Measurements from ENCODE around the gene SEC23B. TPM values are rescaled to one million over a fixed set of nuclear protein-coding genes. Genes with fewer than 3 reads are reported as not detected.
"Not testable (repeated sequence)": the region's sequence is repeated elsewhere in the genome, so short reads cannot be mapped to it uniquely, and the experiment has no call there.

Gene SEC23B
- polyA plus RNA-seq, 10 donors: 16.4 to 26.0 (median 19.3) TPM

DNA sequence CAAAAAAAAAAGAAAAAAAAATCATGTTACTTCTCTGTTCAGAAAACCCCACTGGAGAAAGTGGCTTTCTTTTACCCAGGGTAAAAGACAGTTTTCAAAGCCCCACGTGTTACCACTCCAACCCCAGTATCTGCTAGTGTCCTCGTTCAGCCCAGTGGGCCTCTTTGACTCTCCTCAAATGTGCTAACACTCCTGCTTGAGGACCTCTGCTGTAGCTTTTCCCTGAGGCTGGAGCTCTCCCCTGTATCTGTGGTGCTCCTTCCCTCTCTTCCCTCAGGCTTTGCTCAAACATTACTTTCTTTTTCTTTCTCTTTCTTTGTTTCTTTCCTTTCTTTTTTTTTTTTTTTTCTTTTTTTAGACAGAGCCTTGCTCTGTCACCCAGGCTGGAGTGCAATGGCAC, 15.3 kb downstream of the SEC23B start:
- DNase-seq: no peak

DNA sequence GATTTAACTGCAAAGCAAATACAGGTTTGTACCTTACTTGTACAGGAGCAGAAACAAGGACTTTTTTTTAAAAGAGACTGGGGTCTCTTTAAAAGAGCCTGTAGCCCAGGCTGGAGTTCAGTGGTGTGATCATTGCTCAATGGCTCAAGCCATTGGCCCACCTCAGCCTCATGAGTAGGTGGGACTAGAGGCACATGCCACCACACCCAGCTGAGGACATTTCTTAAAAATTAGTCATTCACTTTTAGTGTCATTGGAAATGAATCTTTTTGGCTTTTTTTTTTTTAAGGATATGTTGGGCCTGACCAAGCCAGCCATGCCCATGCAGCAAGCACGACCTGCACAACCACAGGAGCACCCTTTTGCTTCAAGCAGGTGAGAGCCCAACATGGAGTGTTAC, 16.9 kb downstream of the SEC23B start:
- peak in 1 of 3 donors; percentile 7 for DNase-seq

DNA sequence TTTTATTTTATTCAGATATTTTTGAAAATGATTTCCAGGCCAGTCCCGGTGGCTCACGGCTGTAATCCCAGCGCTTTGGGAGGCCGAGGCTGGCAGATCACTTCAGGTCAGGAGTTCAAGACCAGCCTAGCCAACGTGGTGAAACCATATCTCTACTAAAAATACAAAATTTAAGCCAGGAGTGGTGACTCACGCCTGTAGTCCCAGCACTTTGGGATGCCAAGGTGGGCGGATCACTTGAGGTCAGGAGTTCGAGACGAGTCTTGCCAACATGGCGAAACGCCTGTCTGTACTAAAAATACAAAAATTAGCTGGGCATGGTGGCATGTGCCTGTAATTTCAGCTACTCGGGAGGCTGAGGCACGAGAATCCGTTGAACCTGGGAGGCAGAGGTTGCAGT, 19.0 kb downstream of the SEC23B start:
- not testable (repeated sequence) for DNase-seq

DNA sequence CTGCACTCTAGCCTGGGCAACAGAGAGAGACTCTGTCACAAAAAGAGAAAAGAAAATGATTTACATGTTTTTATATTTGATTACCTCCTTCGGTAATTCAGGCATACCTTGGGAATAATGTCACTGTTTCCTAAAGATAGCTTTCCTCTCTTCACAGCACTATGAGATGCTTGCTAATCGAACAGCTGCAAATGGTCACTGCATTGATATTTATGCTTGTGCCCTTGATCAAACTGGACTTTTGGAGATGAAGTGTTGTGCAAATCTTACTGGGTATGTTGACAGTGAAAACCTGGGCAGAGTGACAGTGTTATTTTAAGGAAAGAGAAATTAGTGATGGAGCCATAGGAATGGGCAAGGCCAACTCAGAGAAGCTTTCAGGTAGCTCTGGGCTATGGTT, 19.6 kb downstream of the SEC23B start:
- no peak for DNase-seq

DNA sequence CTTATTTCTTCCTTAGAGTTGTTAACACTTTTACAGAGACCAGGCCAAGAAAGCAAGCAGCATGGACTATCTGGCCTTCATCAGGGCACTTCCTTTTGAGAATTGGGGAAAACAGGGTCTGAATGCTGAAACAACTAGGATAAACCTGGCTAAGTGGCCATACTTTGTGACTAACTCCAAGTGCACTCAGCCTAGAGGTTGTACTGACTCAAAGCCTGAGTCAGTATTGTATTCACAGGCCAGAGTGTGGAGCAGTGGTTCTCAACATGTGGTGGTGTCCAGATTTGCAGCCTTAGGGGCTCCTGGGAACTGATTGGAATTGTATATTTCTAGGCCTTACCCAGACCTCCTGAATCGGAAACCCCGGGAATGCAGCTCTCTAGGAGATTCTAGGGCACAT, 20.1 kb downstream of the SEC23B start:
- DNase-seq: no peak

DNA sequence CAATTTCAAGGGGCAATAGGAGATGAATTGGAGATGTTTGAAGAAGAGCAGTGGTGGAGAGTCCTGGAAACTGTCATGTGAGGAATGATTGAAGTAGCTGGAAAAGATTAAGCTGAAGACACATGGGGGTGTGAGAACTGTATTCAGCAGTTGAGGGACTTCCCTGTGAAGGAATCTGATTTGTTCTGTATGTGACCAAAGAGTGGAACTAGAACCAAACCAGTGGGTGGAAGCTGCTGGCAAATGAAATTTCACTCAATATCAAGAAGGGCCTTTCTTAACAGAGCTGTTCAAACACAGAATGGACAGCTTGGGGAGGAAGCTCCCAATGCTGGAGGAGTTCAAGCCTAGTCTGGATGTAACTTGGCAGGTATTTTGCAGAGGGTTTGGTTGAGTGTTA, 21.3 kb downstream of the SEC23B start:
- no peak for DNase-seq

DNA sequence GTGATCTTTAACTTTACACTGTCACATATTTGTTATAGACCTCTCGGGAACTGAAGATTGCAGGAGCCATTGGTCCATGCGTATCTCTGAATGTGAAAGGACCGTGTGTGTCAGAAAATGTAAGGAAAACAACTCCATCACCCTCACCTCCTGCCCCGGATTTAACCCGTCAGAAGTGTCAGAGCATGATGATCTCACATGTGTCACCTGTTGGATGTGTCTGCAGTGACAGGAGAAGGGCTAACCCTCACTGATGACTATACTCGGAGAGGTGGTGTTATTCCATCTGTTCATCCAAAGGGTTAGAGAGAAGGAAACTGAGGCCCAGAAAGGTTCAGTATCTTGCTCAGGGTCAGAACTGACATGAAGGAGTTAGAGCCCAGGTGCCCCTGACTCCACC, 24.9 kb downstream of the SEC23B start:
- DNase-seq: no peak

DNA sequence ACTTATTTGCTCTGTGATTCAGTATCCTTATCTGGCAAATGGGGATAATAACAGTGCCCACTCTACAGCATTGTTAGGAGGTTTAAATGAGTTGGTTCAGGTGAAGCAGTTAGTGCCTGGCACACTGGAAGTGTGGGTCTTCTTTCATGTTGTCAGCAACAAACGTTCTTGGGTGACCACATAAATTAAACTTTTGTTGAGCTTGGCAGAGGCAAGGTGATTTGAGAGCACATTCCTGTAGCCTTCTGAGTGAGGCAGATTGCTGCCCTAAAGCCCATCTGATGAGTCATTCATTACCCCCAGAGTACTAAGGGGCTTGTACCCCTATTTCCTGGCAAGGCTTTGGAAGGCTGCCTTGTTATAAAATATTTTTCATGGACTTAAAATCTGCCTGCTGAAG, 25.8 kb downstream of the SEC23B start:
- no peak for DNase-seq

DNA sequence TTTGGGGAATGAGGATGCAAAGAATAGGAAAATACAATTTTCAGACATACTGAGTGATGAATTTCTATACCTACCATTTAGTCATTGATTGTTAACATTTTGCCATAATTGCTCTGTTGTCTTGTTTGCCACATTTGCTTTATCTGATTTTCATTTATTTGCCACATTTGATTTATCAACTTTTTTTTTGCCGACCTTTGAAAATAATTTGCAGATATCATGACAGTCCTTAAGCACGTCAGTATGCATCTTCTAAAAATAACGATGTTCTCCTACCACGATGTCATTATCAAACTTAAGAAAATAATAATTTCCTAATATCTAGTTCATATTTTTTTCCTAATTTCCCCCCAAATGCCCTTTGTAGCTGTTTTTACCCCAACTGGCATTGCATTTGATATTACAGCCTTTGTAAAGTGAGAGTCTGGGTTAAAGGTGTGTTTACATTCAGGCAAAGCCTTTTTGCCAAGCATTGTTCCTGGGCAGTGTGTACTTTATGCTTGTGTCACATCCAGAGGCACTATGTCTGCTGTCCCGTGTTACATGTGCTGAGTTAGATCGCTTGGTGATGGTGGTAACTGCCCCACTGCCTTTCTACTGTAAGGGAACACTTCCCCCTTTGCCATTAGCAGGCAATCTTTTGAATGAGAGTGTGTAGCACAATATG, 26.4 kb downstream of the SEC23B start:
- DNase-seq: no peak

DNA sequence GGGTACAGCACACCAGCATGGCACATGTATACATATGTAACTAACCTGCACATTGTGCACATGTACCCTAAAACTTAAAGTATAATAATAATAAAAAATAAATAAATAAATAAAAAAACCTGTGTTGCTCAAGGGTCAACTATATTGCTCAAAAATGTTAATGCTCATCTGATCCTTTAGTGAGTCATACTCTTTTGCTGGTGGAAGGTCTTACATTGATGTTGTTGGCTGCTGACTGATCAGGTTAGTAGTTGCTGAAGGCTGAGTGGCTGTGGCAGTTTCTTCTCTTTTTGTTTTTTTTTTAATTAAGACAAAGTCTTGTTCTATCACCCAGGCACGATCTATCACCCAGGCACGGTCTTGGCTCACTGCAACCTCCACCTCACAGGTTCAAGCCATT, 29.9 kb downstream of the SEC23B start:
- no peak for DNase-seq

DNA sequence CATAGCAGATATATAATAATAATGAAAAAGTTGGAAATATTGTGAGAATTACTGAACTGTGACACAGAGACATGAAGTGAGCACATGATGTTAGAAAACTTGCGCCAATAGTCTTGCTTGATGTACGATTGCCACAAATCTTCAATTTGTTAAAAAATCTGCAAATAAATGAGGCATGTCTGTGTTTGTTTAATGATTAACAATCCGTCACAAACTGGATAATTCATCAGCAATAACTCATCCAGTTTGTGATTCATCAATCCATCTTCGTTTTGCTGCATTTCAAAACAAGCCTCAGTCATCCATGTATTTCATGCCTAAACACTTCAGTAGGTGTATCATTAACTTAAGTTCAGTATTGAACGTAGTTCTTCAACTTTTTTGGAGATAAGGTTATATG, 34.0 kb downstream of the SEC23B start:
- DNase-seq: no peak

DNA sequence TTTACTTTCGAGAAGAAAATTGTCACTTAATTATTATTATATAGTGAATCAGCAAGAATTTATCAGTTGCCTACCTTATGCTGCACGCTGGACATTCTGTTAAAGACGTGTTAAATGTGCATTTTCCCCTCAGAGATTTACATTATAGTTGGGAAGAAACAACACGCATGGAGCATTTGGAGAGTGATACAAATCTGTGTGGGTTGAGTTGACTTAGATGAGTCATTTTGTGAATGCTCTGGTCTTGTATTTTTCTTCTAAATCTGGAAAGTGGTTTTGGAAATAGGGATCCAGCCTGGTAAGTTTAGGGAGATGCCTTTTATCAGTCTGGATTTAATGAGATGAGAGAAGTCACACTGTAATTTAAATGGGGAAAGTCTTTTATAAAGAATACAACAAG, 35.5 kb downstream of the SEC23B start:
- no peak for DNase-seq

DNA sequence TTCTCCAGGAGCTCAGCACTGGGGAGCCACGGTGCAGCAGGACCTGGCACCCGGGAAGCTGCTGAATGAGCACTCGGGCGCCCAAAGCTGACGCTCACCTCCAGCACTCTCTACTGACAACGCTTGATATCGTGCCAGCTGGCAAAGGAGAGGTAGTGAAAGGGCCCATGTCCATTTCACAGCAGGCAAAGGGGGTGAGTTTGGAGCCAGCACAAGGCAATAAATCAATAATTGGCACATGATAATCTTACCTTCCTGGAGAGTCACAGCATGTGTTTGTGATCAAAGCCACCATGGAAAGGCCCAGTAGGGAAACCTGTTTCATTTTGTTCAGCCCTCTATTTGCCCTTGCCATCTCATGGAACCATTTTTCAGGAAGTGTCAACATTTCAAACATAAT, 36.2 kb downstream of the SEC23B start:
- DNase-seq: no peak

DNA sequence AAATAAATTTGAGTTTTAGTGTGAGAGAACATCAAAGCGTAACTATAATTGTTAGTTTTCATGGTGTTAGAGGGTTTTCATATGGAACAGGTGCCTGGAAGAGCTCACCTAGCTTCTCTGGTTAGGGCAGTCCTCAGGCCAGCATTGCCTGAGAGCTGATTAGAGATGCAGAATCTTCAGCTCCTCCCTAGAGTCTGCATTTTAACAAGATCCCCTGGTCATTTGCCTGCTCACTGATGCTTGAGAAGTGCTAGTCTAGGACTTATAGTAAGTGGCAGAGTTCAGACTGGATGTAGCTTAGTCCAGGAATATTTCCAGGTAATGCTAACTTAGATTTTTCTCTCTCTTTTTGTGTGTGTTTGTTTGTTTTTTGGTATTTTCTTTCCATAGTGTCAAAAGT, 37.8 kb downstream of the SEC23B start:
- no peak for DNase-seq

DNA sequence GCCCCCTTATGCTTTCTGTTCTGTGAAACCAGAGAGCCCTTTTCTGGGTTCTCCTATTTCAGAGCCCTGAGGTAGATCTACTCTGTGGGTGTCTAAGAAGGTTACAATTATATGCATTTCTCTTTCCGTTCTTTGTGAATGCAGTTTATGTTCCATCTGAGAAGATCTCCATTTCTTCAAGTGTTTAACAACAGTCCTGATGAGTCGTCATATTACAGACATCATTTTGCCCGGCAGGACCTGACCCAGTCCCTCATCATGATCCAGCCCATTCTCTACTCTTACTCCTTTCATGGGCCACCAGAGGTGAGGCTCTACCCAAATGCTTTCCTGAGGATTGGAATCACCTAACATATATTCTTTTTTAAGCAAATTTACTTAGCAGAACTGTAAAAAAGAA, 40.7 kb downstream of the SEC23B start:
- no peak for DNase-seq

DNA sequence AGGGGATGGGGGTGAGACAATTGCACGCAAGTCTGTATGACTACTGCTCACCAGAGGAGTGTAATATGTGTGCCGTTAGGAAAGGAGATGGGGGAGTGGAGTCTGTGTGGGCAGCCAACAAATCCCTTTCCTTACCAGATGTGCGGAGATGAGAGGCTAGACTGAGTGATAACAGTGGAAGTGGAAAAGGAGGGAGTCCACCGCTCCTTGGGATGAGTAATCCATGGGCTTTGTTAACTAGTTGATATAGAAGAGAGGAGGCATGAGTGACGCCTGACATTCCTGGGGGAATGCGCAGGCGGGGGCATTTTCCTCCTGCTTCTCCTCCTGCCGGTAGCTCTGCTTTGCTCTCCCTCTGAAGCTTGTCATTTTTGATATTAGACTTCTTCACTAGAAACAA, 46.0 kb downstream of the SEC23B start:
- DNase-seq: no peak

DNA sequence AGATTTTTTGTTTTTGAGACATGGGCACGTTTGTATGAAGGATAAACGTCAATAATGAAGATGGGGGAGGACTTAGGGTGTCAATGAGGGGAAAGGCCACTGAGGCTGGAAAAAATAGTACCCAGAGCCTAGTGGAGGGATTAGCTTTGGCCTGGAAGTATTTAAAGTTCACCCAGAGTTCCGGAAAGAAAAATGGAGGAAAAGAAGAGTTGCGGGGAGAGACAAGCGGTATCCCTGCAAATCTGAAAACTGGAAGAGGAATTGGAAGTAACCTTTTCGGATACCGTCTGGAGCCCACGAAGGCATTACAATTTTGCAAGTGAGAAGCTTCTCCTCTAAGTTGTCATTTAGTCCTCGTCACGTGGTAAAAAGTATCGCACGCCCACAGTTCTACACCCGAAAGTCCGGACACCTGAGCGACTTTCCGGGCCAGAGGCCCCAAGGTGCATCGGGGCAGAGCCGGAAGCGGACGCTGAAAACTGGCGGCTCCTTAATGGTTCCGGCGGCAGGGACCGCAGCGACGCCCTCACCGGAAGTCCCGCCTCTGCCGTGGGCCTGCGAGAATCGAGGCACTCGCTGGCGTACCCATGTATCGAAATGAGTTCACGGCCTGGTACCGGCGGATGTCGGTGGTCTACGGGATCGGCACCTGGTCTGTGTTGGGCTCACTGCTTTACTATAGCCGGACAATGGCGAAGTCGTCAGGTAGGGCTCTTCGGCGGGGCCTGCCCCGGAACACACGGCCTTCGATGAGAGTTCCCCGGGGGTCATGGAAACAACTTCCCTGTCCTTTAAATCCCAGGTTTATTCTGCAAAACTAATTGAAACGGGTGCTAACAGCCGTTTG, 59.4 kb downstream of the SEC23B start, which contains the start of gene SMIM26:
Gene SMIM26, plus strand, starts transcription at position 541 of the 847 bp plus-strand sequence. Its CDS starts 47 bp downstream, at position 588.
- DNase-seq: peak; percentile 93 to 98 (median 94)

DNA sequence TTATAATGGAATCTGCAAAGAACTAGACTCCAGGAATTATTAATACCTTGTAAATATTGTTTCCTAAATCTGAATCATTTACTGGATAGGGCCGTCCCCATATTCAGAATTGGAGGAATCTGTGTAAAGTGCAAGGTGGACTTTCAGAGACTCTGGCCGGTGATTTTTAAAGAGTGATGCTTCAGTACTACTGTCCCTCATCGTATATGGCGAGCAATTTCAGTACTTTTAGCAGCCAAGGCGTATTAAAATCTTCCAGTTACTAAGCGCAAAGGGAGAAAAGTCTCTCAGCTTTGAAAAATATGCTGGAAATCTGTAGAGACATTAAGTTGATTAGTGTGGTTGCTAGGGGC, 60.0 kb downstream of the SEC23B start:
- DNase-seq: no peak

DNA sequence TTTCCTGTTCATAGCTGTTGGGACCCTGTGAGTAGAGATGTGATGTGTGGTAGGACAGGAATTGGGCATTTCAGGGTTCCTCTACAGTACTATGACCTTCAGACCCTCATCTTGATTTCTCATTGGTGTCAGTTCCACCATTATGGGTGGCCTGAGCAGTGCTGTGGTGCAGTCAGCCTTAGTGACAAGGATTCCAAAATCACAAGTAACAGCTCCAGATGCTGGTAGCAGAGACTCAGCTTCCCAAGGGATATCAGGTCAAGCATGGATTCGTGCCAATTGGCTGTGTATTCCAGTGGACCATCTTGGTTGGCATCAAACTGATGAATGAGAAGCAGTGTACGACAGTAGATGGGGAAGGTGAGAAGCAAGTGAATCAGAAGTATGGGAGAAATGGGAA, 63.3 kb downstream of the SEC23B start:
- no peak for DNase-seq

DNA sequence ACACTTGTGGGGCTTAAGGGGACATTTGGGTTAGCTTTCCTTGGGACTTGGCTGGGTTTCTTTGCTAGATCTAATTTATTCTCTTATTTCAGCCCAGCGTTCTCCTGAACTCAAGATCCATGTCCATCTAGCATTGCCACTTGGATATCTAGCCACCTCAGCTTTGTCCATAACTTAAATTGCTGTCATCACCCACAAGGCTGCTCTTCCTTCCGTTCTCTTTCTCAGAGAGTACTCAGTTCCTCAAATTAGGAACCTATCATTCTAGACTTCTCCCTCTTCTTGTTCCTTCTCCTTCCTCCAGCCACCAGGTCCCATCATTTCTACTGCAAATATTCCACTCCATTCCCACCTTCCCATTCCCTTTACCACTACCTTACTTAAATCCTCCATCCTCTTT, 63.8 kb downstream of the SEC23B start:
- no peak for DNase-seq

DNA sequence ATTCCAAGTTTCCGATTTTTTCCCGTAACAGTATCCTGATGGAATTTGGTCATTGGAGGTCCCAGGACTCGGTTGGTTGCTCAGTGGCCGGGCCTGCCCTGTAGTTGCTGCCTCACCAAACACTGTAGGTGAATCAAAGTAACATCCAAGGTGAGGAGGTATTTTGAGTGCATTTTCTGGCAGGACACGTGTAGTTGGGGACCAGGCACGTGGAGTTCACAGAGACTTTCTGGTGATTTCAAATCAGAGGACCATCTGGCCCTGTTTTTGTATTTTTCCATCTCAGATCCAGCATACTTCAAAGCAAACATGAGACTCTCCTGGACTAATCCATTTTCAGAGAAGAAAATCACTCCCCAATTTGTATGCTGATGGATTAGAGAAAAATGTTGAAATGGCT, 70.2 kb downstream of the SEC23B start:
- no peak for DNase-seq

DNA sequence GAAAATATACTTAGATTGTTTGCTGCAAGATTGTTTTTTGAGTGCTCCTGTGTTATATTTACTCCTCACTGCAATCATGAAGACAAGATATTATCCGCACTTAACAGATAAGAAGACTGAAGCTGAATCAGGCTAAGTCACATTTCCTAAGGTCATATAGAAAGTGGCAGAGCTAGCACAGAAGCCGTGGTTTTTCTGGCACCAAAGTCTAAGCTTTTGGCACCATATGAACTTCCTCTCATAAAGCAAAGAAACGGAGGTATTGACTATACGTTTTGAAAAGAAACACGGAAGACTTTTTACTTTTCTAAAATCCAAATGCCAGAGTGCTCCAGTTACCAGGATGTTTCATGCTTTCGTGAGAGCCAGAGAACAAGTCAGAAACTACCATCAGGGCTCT, 70.8 kb downstream of the SEC23B start:
- no peak for DNase-seq

DNA sequence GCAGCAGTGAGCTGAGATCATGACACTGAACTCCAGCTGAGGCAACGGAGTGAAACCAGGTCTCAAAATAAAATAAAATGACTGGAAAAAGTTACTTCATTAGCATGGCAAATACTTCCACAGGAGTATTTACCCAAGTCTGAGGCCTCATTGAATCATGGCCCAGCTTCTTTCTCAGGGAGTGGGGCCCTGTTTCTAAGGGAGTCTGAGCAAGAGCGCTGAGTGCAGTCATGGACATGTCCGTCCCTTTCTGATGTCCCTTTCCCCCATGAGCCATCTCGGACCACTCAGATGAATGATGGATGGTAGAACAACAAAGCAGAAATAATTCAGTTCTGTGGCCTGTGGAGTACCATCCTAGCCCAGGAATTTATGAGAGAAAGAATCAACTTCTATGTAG, 72.3 kb downstream of the SEC23B start:
- no peak for DNase-seq

DNA sequence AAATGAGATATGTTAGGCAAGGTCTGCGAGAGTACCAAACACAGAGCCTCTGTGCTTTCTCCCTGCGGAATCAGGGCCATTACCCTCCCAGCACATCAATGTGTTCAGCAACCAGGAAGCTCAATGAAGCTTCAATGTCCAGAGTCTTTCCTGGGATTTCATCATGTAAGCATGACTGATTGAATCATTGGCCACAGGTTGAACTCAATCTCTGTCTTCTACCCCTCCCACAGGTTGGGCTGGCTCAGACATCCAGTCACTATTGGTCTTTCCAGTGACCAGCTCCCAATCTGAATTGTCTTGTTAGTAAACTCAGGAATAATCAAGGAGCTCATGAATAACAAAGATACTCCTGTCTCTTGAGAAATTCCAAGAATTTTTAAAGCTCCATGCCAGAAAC, 77.4 kb downstream of the SEC23B start:
- DNase-seq: peak in 1 of 3 donors; percentile 42

All from muscle of back (tissue), 11 donors.